Heart left ventricle (tissue), 16 donors: ENCODE data around the gene SFMBT2. TPM values are rescaled to one million over a fixed set of nuclear protein-coding genes. Genes with fewer than 3 reads are reported as not detected.
A peak's percentile ranks its signal among the peaks of the same experiment; 100 is the strongest.
"Not testable (repeated sequence)": the region's sequence is repeated elsewhere in the genome, so short reads cannot be mapped to it uniquely, and the experiment has no call there.

Source experiments
- ATAC-seq, 4 donors: fragments of 200-7000 bp; cut with Tn5 transposase; one replicate each; pipeline ENCODE4 v1.9.1; 2020 to 2022; ENCODE audit warnings: moderate library complexity in 4 of 4, mild to moderate bottlenecking in 3 of 4, moderate number of reproducible peaks in 1 of 4
- DNase-seq, 5 donors: peaks; one replicate each; pipeline ENCODE4 v3.0.0-alpha.2; 2020
- H3K27ac ChIP-seq, 12 donors: fragments of 200-600 bp; sonication (generic) in 4 of 12; one replicate each; pipeline versions ENCODE4 v1.5.0 to v1.8.0; 2016 to 2022; ENCODE audit warnings: mild to moderate bottlenecking in 2 of 12
- H3K27me3 ChIP-seq, 9 donors: fragments of 200-600 bp; sonication (generic) in 2 of 9; one replicate each; pipeline versions ENCODE4 v1.5.1 to v1.8.0; 2016 to 2022; ENCODE audit warnings: mild to moderate bottlenecking in 3 of 9
- H3K36me3 ChIP-seq, 9 donors: fragments of 200-600 bp; sonication (generic) in 2 of 9; one replicate each; pipeline versions ENCODE4 v1.5.0 to v1.8.0; 2018 to 2022; ENCODE audit warnings: mild to moderate bottlenecking in 2 of 9
- H3K4me1 ChIP-seq, 12 donors: fragments of 200-600 bp; sonication (generic) in 4 of 12; one replicate each; pipeline versions ENCODE4 v1.5.0 to v1.8.0; 2016 to 2022; ENCODE audit warnings: mild to moderate bottlenecking in 3 of 12
- H3K4me3 ChIP-seq, 12 donors: fragments of 200-600 bp; sonication (generic) in 4 of 12; one replicate each; pipeline versions ENCODE4 v1.5.0 to v1.8.0; 2017 to 2022; ENCODE audit warnings: mild to moderate bottlenecking in 9 of 12, moderate library complexity in 4 of 12
- H3K9me3 ChIP-seq, 12 donors: fragments of 200-600 bp; sonication (generic) in 4 of 12; one replicate each; pipeline versions ENCODE4 v1.5.0 to v1.8.0; 2016 to 2022; ENCODE audit warnings: mild to moderate bottlenecking in 1 of 12
- POLR2A ChIP-seq, 2 donors: fragments of 450-650 bp; IDR thresholded peaks; one replicate each; pipeline ENCODE4 v1.6.1; 2017; ENCODE audit warnings: antibody characterized with exemption in 2 of 2, mild to moderate bottlenecking in 2 of 2, moderate library complexity in 2 of 2
- WGBS, 4 donors: extraction: QIAGEN DNeasy Blood & Tissue Kit in 2 of 4; methylation state at CpG; one replicate each; pipeline versions ENCODE4 v1.1.5 to v1.1.7; 2013 to 2018; 5-methylcytosine and 5-hydroxymethylcytosine counted together
- intact Hi-C, 10 donors: fragments of 100-400 bp; cut with DNase I; formaldehyde crosslinking; loops; one replicate each; pipeline versions ENCODE4 v1.11.1 to v1.14.2; 2022
- polyA plus RNA-seq, 2 donors: library from polyadenylated mRNA; stranded (reverse); fragments of 200-250 nt; gene quantifications; one replicate each; pipeline ENCODE4 v1.2.3, GENCODE V29; 2013
- total RNA-seq, 9 donors: library from RNA; depleted of rRNA in 2 of 9; stranded (reverse); fragments of >200 nt in 2 of 9; fragmentation: NEBNext Ultra II Directional in 3 of 9; extraction: Animal tissue kit (Norgen Biotek cat#: 25700) in 3 of 9; gene quantifications; one replicate each; pipeline versions ENCODE4 v1.1.0 to v1.2.4, GENCODE V29; 2016 to 2023
- TF ChIP-seq, protein P1 (sequence below), 12 donors: fragments of 200-600 bp; sonication (generic) in 4 of 12; IDR thresholded peaks; one replicate each; pipeline versions ENCODE4 v1.5.0 to v1.8.0; 2018 to 2022; ENCODE audit warnings: antibody characterized with exemption in 12 of 12, mild to moderate bottlenecking in 5 of 12
- donor health status: ischemic (EF 13 %, LVEDD 7.1; RV severe dilation, severe dysfunction).
- donor health status: healthy with polysubstance abuse.
- donor health status: DM: no; HTN: yes; CAD: no.
- donor health status: DM: no; HTN: no; CAD: no.
- donor health status: ischemic (EF 25% LVEDD 6.9; RV normal size, moderate dysfunction).
- donor health status: ischemic (EF 25% LVEDD 5.7; RV mildly dilated, moderate dysfunction).
- donor health status: healthy.
- donor health status: DM: yes; HTN: yes; CAD: no.
- donor health status: ischemic (EF 35%, LVEDD 5.7; RV mildly dilated, moderate dysfunction).
- donor health status: nonischemic (EF 11% LVEDD 7.7; RV severe dilation, severe dysfunction).
- donor health status: DM: yes; HTN: yes; CAD: no.
- donor health status: PGD.
- donor health status: ischemic (EF 29% LVEDD 5.4; RV normal size, mild dysfunction).
- donor health status: nonischemic (EF 23%, LVEDD 6.1; RV moderate dilation, normal function).

The SFMBT2 gene
- total and polyA plus RNA-seq, 11 donors: 2.6 to 25.8 (median 9.6) TPM

DNA sequence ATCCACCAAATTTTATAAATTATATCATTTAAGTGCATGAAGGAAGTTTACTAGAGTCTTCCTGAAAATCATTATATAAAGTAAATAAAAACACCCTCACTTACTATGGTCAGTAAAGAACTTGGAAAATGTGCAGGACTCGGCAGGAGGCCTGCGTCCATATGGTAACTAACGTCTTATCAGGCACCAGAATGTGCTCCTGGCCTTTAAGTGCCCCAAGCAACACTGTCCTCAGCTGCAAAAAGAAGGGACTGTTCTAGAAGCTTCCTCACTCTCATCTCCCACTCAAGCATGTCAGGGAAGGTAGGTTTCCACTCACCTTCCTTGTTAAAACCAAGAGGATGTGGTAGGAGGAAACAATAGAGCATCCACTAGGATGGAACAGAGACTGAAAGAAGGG lies 11.3 kb downstream of the SFMBT2 start:
- H3K4me1 ChIP-seq: peaks cover 0 to 64% (median 41%) of the 10 kb centered on the region in 12 donors
- 75 to 86% (median 82%) methylated on average over 3 of the region's 3 CpGs for WGBS, 4 donors
- peak overlapping the region in 10 of 12 donors; percentile 56 to 86 (median 69) for H3K27ac ChIP-seq
- DNase-seq (no peak), ATAC-seq (no peak)
- no peaks in the 10 kb centered on the region for H3K27me3 ChIP-seq
- TF ChIP-seq, protein P1, sequence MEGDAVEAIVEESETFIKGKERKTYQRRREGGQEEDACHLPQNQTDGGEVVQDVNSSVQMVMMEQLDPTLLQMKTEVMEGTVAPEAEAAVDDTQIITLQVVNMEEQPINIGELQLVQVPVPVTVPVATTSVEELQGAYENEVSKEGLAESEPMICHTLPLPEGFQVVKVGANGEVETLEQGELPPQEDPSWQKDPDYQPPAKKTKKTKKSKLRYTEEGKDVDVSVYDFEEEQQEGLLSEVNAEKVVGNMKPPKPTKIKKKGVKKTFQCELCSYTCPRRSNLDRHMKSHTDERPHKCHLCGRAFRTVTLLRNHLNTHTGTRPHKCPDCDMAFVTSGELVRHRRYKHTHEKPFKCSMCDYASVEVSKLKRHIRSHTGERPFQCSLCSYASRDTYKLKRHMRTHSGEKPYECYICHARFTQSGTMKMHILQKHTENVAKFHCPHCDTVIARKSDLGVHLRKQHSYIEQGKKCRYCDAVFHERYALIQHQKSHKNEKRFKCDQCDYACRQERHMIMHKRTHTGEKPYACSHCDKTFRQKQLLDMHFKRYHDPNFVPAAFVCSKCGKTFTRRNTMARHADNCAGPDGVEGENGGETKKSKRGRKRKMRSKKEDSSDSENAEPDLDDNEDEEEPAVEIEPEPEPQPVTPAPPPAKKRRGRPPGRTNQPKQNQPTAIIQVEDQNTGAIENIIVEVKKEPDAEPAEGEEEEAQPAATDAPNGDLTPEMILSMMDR (IDR thresholded peaks at IDR 0.05): no peak
- no peak for TF ChIP-seq POLR2A (IDR thresholded peaks at IDR 0.05)
- no peaks in the 10 kb centered on the region for H3K9me3 ChIP-seq
- H3K4me3 ChIP-seq: no peak overlapping the region
- intact Hi-C loops: loop anchor here in 2 of 10 donors (5.0 to 10.0 kb wide), 2 partner anchors 55 to 57 kb away; no protein-coding TSS in a partner anchor
- no peaks in the 10 kb centered on the region for H3K36me3 ChIP-seq

DNA sequence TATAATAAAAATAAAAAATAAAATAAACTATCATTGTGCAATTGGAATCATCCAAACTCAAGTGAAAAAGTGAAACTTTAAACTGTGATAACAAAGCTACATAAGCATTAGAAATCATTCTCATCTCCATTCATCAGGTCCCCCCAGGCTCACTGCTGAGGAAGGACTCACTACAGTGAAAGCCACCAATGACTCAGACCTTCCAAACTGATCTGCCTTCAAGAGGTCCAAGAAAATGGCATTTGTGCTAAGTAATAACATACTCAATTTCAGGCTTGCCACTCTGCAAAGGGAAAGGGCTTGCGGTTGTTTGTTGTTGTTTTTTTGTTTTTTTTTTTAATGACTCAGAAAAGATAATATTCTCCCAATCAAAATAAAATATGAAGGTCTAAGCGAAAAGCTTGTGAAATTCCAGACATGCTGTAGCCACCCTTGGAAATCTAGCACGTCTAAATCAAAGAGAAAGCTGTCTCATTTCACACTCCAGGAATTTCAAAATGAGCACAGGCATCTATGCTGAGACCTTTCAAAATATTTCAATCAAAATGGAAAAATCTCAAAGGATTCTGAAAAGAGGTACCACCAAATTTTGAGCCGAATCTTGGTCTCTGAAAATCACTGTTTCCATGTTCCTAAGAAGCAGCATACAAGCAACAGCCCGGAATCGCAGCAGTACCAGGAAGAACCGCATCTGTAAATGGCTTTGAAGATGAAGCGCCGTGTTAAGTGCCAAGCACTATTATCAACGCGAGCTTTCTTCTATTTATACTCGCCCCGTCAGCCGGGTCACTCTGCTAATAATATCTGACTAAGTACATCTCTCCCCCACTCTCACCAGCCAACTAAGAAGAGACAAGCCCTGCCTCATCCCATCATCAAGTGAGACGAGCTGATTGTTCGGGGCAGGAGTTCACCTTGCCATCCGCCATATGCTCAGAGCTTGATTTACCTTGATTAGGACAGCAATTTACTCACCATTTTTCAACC lies 13.5 kb downstream of the SFMBT2 start:
- TF ChIP-seq, protein P1 (IDR thresholded peaks at IDR 0.05): peak in 2 of 12 donors; percentile 17 to 24
- no peak for TF ChIP-seq POLR2A (IDR thresholded peaks at IDR 0.05)
- ATAC-seq (peak; percentile 86 to 93 (median 91)), DNase-seq (peak in 4 of 5 donors; percentile 53 to 76 (median 70))
- 41 to 54% (median 49%) methylated on average over 17 of the region's 17 CpGs for WGBS, 4 donors
- Histone ChIP-seq H3K27me3 (no peaks in the 10 kb centered on the region), H3K9me3 (no peaks in the 10 kb centered on the region), H3K27ac (peak overlapping the region; percentile 7 to 86 (median 76)), H3K4me1 (peaks cover 0 to 53% (median 32%) of the 10 kb centered on the region in 12 donors), H3K36me3 (no peaks in the 10 kb centered on the region), H3K4me3 (peak overlapping the region in 7 of 12 donors; percentile 8 to 33 (median 25))
- intact Hi-C loops: loop anchor here in 2 of 10 donors (5.0 to 10.0 kb wide), 2 partner anchors 53 to 55 kb away; no protein-coding TSS in a partner anchor

DNA sequence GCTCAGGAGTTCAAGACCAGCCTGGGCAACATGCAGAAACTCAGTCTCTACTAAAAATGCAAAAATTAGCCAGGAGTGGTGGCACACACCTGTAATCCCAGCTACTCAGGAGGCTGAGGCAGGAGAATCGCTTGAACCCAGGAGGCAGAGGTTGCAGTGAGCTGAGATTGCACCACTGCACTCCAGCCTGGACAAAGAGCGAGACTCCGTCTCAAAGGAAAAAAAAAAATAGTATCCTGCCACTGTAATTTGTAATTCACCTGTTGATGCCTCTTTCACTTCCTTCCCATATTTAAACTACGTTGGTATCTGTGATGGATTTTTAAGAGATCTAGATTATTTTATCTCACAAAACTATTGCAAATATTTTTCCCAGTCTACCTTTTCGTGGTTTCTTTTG lies 18.5 kb downstream of the SFMBT2 start:
- H3K9me3 ChIP-seq, H3K27ac ChIP-seq, DNase-seq, H3K4me3 ChIP-seq, ATAC-seq, H3K36me3 ChIP-seq, H3K27me3 ChIP-seq: not testable (repeated sequence)
- peaks cover 0 to 26% (median 17%) of the 10 kb centered on the region in 12 donors for H3K4me1 ChIP-seq
- 81 to 90% (median 85%) methylated on average over 5 of the region's 5 CpGs for WGBS, 4 donors
- intact Hi-C loops: loop anchor here in 1 of 10 donors (10.0 kb wide), 1 partner anchor 48 kb away; no protein-coding TSS in a partner anchor

DNA sequence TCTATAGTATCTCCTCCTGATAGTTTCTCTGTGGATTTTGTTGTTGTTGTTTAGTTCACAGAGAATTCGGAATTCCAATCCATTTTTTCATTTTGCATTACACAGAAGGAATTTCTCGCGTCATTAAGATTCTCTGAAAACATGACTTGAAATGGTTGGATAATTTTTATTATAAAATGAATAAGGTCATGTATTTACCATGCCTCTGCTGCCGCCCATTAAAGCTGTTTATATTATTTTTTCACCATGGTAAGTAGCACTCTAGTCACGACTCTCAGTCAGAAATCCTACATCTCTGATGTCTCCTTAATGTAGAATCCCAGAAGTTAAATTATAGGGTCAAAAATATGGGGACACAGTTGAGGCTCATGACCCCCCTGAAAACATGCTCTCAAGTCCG lies 19.1 kb downstream of the SFMBT2 start:
- intact Hi-C loops: loop anchor here in 1 of 10 donors (10.0 kb wide), 1 partner anchor 47 kb away; no protein-coding TSS in a partner anchor
- DNase-seq (no peak), ATAC-seq (no peak)

DNA sequence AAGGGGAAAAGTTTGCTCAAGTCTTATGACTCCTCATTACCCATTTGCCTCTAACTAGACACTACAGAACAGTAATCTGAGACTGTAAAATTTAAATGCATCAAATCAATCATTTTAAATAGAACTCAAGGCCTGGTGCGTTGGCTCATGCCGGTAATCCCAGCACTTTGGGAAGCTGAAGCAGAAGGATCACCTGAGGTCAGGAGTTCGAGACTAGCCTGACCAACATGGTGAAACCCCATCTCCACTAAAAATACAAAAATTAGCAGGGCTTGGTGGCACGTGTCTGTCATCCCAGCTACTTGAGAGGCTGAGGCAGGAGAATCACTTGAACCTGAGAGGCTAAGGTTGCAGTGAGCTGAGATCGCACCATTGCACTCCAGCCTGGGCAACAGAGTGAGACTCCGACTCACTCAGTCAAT lies 20.1 kb downstream of the SFMBT2 start:
- not testable (repeated sequence) for ATAC-seq, DNase-seq, H3K27ac ChIP-seq, H3K4me3 ChIP-seq, H3K9me3 ChIP-seq, H3K36me3 ChIP-seq, H3K27me3 ChIP-seq
- intact Hi-C loops: loop anchor here in 1 of 10 donors (10.0 kb wide), 1 partner anchor 46 kb away; no protein-coding TSS in a partner anchor
- 91 to 97% (median 94%) methylated on average over 6 of the region's 6 CpGs for WGBS, 4 donors
- H3K4me1 ChIP-seq: peaks cover 0 to 36% (median 17%) of the 10 kb centered on the region in 12 donors

More for the DNA sequence above, 19.1 kb downstream of the SFMBT2 start:
- TF ChIP-seq, protein P1 (IDR thresholded peaks at IDR 0.05): no peak
- TF ChIP-seq POLR2A (IDR thresholded peaks at IDR 0.05): no peak
- Histone ChIP-seq H3K4me3 (no peak overlapping the region), H3K27ac (no peak overlapping the region), H3K27me3 (no peaks in the 10 kb centered on the region), H3K9me3 (no peaks in the 10 kb centered on the region), H3K4me1 (peaks cover 0 to 28% (median 17%) of the 10 kb centered on the region in 12 donors), H3K36me3 (no peaks in the 10 kb centered on the region)
- WGBS, 4 donors: 95 to 97% (median 96%) methylated on average over 6 of the region's 6 CpGs
